GM12801 (cell line): ENCODE data around the gene UNC93A.

Experiments
- CTCF ChIP-seq: IDR thresholded peaks from one replicate; pipeline ENCODE4 v1.5.1; 2011; ENCODE audit warnings: control low read depth; ENCODE audit not compliant: insufficient read length; ENCODE audit errors: extremely low read depth

UNC93A gene

GRCh38 chr6:167302074-167302473, 11.0 kb downstream of the UNC93A start:
- TF ChIP-seq CTCF: no peak

- TF ChIP-seq CTCF: no peak
These were observed 11.7 kb downstream of the UNC93A start for GRCh38 chr6:167302796-167303195.

- TF ChIP-seq CTCF: no peak
These were observed 12.8 kb downstream of the UNC93A start for GRCh38 chr6:167303675-167304625.

GRCh38 chr6:167304912-167305311, 13.8 kb downstream of the UNC93A start:
- no peak for TF ChIP-seq CTCF

GRCh38 chr6:167305796-167306195, 14.7 kb downstream of the UNC93A start:
- TF ChIP-seq CTCF: no peak

GRCh38 chr6:167306401-167306998, 15.4 kb downstream of the UNC93A start:
- no peak for TF ChIP-seq CTCF

GRCh38 chr6:167307342-167307955, 16.3 kb downstream of the UNC93A start:
- TF ChIP-seq CTCF: no peak
